SK-N-SH (cell line): ENCODE results near the gene BCAS4. TPM values are rescaled to one million over a fixed set of nuclear protein-coding genes. Genes with fewer than 3 reads are reported as not detected.

ENCODE experiments used
- CTCF ChIA-PET: fragments of 300-600, 350-600 bp; formaldehyde crosslinking; extraction: SDS; loops from one replicate; lab custom pipeline; 2021; lab: Yijun Ruan, JAX
- POLR2A ChIA-PET: fragments of 350-600 bp; sonication (Branson Sonifier 250); formaldehyde crosslinking; extraction: SDS; loops from one replicate; lab custom pipeline; 2020; ENCODE audit warnings: antibody characterized with exemption, inconsistent platforms; lab: Yijun Ruan, JAX
- DNase-seq: peaks from one replicate; pipeline ENCODE4 v3.0.0; 2012
- H2AFZ ChIP-seq: fragments of 200-600 bp; sonication (generic); 2 replicates; pipeline ENCODE4 v1.8.1; 2016; ENCODE audit warnings: antibody characterized with exemption, mild to moderate bottlenecking, low read depth
- H3F3A ChIP-seq: fragments of 200-600 bp; sonication (generic); replicated peaks from 2 replicates; pipeline ENCODE3; 2016; ENCODE audit warnings: antibody characterized with exemption, mild to moderate bottlenecking; ENCODE audit not compliant: insufficient read depth
- H3K27ac ChIP-seq, 2 experiments: fragments of 200-500 bp in 1 of 2; fragments of 200-600 bp in 1 of 2; sonication (Bioruptor generic) in 1 of 2; sonication (generic), shearing (Covaris generic) in 1 of 2; 2 replicates each; pipeline versions ENCODE4 v1.5.1 to v1.6.1; 2014 to 2016; ENCODE audit warnings: low read depth in 2 of 2, inconsistent platforms in 1 of 2, low read length in 1 of 2, mild to moderate bottlenecking in 1 of 2, mixed read lengths in 1 of 2
- H3K27me3 ChIP-seq: fragments of 200-600 bp; sonication (generic), shearing (Covaris generic); 2 replicates; pipeline ENCODE4 v1.6.1; 2016; ENCODE audit warnings: mixed run types; ENCODE audit not compliant: insufficient read depth
- H3K36me3 ChIP-seq, 2 experiments: fragments of 200-500 bp in 1 of 2; fragments of 200-600 bp in 1 of 2; sonication (Bioruptor generic) in 1 of 2; sonication (generic) in 1 of 2; replicated peaks in 1 of 2; 2 replicates each; pipeline versions ENCODE3 to v1.5.1; 2014 to 2016; ENCODE audit warnings: low read length in 1 of 2, mild to moderate bottlenecking in 1 of 2; ENCODE audit not compliant: insufficient read depth in 2 of 2, control insufficient read depth in 1 of 2
- H3K4me1 ChIP-seq, 2 experiments: fragments of 200-500 bp in 1 of 2; fragments of 200-600 bp in 1 of 2; sonication (Bioruptor generic) in 1 of 2; sonication (generic), shearing (Covaris generic) in 1 of 2; 2 replicates each; pipeline versions ENCODE4 v1.5.1 to v1.6.1; 2014 to 2016; ENCODE audit warnings: low read depth in 1 of 2, low read length in 1 of 2, mixed run types in 1 of 2; ENCODE audit not compliant: insufficient read depth in 2 of 2, control insufficient read depth in 1 of 2
- H3K4me2 ChIP-seq: fragments of 200-600 bp; sonication (generic), shearing (Covaris generic); 2 replicates; pipeline ENCODE4 v1.6.1; 2017; ENCODE audit warnings: mixed run types
- H3K4me3 ChIP-seq, 2 experiments: fragments of 200-500 bp in 1 of 2; fragments of 200-600 bp in 1 of 2; sonication (Bioruptor generic) in 1 of 2; sonication (generic), shearing (Covaris generic) in 1 of 2; 2 replicates each; pipeline versions ENCODE4 v1.5.1 to v1.8.1; 2014 to 2016; ENCODE audit warnings: low read depth in 2 of 2, inconsistent platforms in 1 of 2, low read length in 1 of 2, mild to moderate bottlenecking in 1 of 2, mixed read lengths in 1 of 2, moderate library complexity in 1 of 2
- H3K79me2 ChIP-seq: fragments of 200-600 bp; sonication (generic); 2 replicates; pipeline ENCODE4 v1.8.1; 2017; ENCODE audit warnings: mild to moderate bottlenecking; ENCODE audit not compliant: insufficient read depth
- H3K9ac ChIP-seq: fragments of 200-600 bp; sonication (generic); 2 replicates; pipeline ENCODE4 v1.6.1; 2017; ENCODE audit warnings: mixed run types
- H3K9me2 ChIP-seq: fragments of 200-600 bp; sonication (generic); 2 replicates; pipeline ENCODE4 v1.6.1; 2017; ENCODE audit warnings: mixed run types
- H3K9me3 ChIP-seq: fragments of 200-600 bp; sonication (generic); 2 replicates; pipeline ENCODE4 v1.6.1; 2017; ENCODE audit warnings: mixed run types, mild to moderate bottlenecking, moderate library complexity
- H4K20me1 ChIP-seq: fragments of 200-600 bp; sonication (generic); 2 replicates; pipeline ENCODE4 v1.6.1; 2017; ENCODE audit warnings: mild to moderate bottlenecking, mixed run types; ENCODE audit not compliant: insufficient read depth
- EP300 ChIP-seq, 2 experiments: IDR thresholded peaks; 2 replicates each; pipeline versions ENCODE4 v1.4.0 to v1.6.1; 2012; ENCODE audit warnings: borderline replicate concordance in 1 of 2, low read depth in 1 of 2, low read length in 1 of 2
- FOXM1 ChIP-seq: IDR thresholded peaks from 2 replicates; pipeline ENCODE4 v1.4.0; 2012; ENCODE audit warnings: low read depth, mild to moderate bottlenecking
- GABPA ChIP-seq: IDR thresholded peaks from 2 replicates; pipeline ENCODE4 v1.4.0; 2012; ENCODE audit warnings: low read depth, mild to moderate bottlenecking
- GATA2 ChIP-seq: sonication (generic); formaldehyde crosslinking; IDR thresholded peaks from 2 replicates; pipeline ENCODE4 v1.5.0; 2020; ENCODE audit warnings: mild to moderate bottlenecking, missing genetic modification reagents
- IRF3 ChIP-seq: fragments of 150-350 bp; IDR thresholded peaks from 2 replicates; pipeline ENCODE4 v1.6.1; 2016; ENCODE audit warnings: mild to moderate bottlenecking, low read depth, low read length
- JUND ChIP-seq: IDR thresholded peaks from 2 replicates; pipeline ENCODE4 v1.4.0; 2012
- MAX ChIP-seq: IDR thresholded peaks from 2 replicates; pipeline ENCODE4 v1.4.0; 2012; ENCODE audit warnings: low read depth
- PBX3 ChIP-seq: IDR thresholded peaks from 2 replicates; pipeline ENCODE4; 2012
- RCOR1 ChIP-seq: fragments of 150-350 bp; IDR thresholded peaks from 2 replicates; pipeline ENCODE4 v1.6.1; 2017; ENCODE audit warnings: antibody characterized with exemption, low read length
- REST ChIP-seq: IDR thresholded peaks from 2 replicates; pipeline ENCODE4 v1.6.1; 2012; ENCODE audit warnings: mild to moderate bottlenecking, low read depth, low read length, moderate library complexity
- RFX5 ChIP-seq: IDR thresholded peaks from 2 replicates; pipeline ENCODE4 v1.6.1; 2012; ENCODE audit warnings: mild to moderate bottlenecking, improper control_type of control experiment, low read length
- RXRA ChIP-seq: IDR thresholded peaks from 2 replicates; pipeline ENCODE4 v1.4.0; 2012; ENCODE audit warnings: low read depth, mild to moderate bottlenecking, borderline replicate concordance
- USF2 ChIP-seq: fragments of 150-350 bp; IDR thresholded peaks from 2 replicates; pipeline ENCODE4 v1.6.1; 2017; ENCODE audit warnings: antibody characterized with exemption, low read length, low read depth, borderline replicate concordance
- WGBS: methylation state at CpG from one replicate; pipeline ENCODE4 v1.1.6; 2017; ENCODE audit warnings: low lambda C conversion rate; 5-methylcytosine and 5-hydroxymethylcytosine counted together
- polyA plus RNA-seq, 3 experiments: library from polyadenylated mRNA; depleted of rRNA; stranded (reverse); fragments of >200 nt; gene quantifications; 2 replicates each; pipeline ENCODE4 v1.2.3, GENCODE V29; 2012

Gene BCAS4
- polyA plus RNA-seq, 1 of the 3 experiments (the other 2 are of a cell fraction) = 43.8 TPM

- H3K9me2 ChIP-seq = no peaks in the 10 kb centered on the region
- H3K4me1 ChIP-seq = peaks cover 0 to 35% of the 10 kb centered on the region in 2 experiments; a peak in 2 of 4 replicates
- no peak overlapping the region for H3K9ac ChIP-seq
- TF ChIP-seq RXRA (no peak), RCOR1 (no peak), REST (no peak), IRF3 (no peak), FOXM1 (no peak), RFX5 (no peak), USF2 (no peak), PBX3 (no peak), GATA2 (CRISPR knock-in tag) (no peak), EP300 (IDR thresholded peaks at IDR 0.05; ENCODE audit: borderline replicate concordance in 1 of 2, low read depth in 1 of 2, low read length in 1 of 2) (no peak), JUND (no peak), GABPA (no peak), MAX (no peak)
- H3K27ac ChIP-seq = no peak overlapping the region
- no peak overlapping the region for H3K4me2 ChIP-seq
- H2AFZ ChIP-seq = no peak overlapping the region
- H3K27me3 ChIP-seq = no peaks in the 10 kb centered on the region
- H3K36me3 ChIP-seq = no peaks in the 10 kb centered on the region
- H3F3A ChIP-seq = no peaks in the 10 kb centered on the region
- DNase-seq = no peak
- H3K9me3 ChIP-seq = no peaks in the 10 kb centered on the region
- no peaks in the 10 kb centered on the region for H4K20me1 ChIP-seq
- POLR2A ChIA-PET = no interaction called here
- WGBS = 98% methylated on average over 9 of the region's 9 CpGs
- H3K79me2 ChIP-seq = no peaks in the 10 kb centered on the region
- no peak overlapping the region for H3K4me3 ChIP-seq
- CTCF ChIA-PET = no interaction called here
Observed at GRCh38 chr20:50852085-50852484, 57.2 kb downstream of the BCAS4 start.
